Thymus (tissue), 11 donors: ENCODE results near the gene SLC35F3. TPM values are rescaled to one million over a fixed set of nuclear protein-coding genes. Genes with fewer than 3 reads are reported as not detected.

ENCODE experiments used
- DNase-seq, 9 donors: peaks; one replicate each; pipeline ENCODE4 v3.0.0-alpha.2; 2013; ENCODE audit warnings: low spot score in 9 of 9, low read depth in 6 of 9, missing footprints in 1 of 9
- H3K27ac ChIP-seq, 2 donors: one replicate each; pipeline ENCODE4 v1.5.1; 2013; ENCODE audit warnings: control low read depth in 1 of 2, low read depth in 1 of 2, low read length in 1 of 2, mild to moderate bottlenecking in 1 of 2, moderate library complexity in 1 of 2
- H3K27me3 ChIP-seq, 2 donors: one replicate each; pipeline ENCODE4 v1.5.1; 2013; ENCODE audit warnings: low read length in 1 of 2; ENCODE audit not compliant: control insufficient read depth in 2 of 2, insufficient read depth in 1 of 2
- H3K36me3 ChIP-seq, 2 donors: one replicate each; pipeline ENCODE4 v1.5.1; 2013; ENCODE audit warnings: low read length in 1 of 2, mild to moderate bottlenecking in 1 of 2, moderate library complexity in 1 of 2; ENCODE audit not compliant: control insufficient read depth in 2 of 2, insufficient read depth in 2 of 2
- H3K4me1 ChIP-seq, 2 donors: one replicate each; pipeline ENCODE4 v1.5.1; 2013; ENCODE audit warnings: low read length in 2 of 2; ENCODE audit not compliant: control insufficient read depth in 2 of 2, insufficient read depth in 2 of 2
- H3K4me3 ChIP-seq, 2 donors: one replicate each; pipeline ENCODE4 v1.5.1; 2013; ENCODE audit warnings: low read length in 2 of 2, control low read depth in 1 of 2, mild to moderate bottlenecking in 1 of 2
- H3K9me3 ChIP-seq, 2 donors: one replicate each; pipeline ENCODE4 v1.5.1; 2013; ENCODE audit warnings: low read length in 1 of 2, mild to moderate bottlenecking in 1 of 2; ENCODE audit not compliant: control insufficient read depth in 2 of 2, insufficient read depth in 1 of 2
- WGBS: extraction: QIAGEN DNeasy Blood & Tissue Kit; methylation state at CpG from one replicate; pipeline ENCODE4 v1.1.7; 2013; 5-methylcytosine and 5-hydroxymethylcytosine counted together
- polyA plus RNA-seq: library from polyadenylated mRNA; stranded (reverse); fragments of 200-250 nt; gene quantifications from one replicate; pipeline ENCODE4 v1.2.3, GENCODE V29; 2013
- total RNA-seq: library from RNA; stranded (reverse); fragments of 120-200 nt; gene quantifications from one replicate; pipeline ENCODE4 v1.2.4, GENCODE V29; 2013
- donor health status: healthy.

The SLC35F3 gene
- total and polyA plus RNA-seq, 2 donors = 1.9 to 3.2 TPM

GRCh38 chr1:234162661-234163060 is 258.2 kb downstream of the SLC35F3 start:
- no peaks in the 10 kb centered on the region for H3K9me3 ChIP-seq
- DNase-seq = no peak
- no peak overlapping the region for H3K27ac ChIP-seq
- H3K4me1 ChIP-seq = peaks cover 0 to 10% of the 10 kb centered on the region in 2 donors
- no peaks in the 10 kb centered on the region for H3K27me3 ChIP-seq
- H3K4me3 ChIP-seq = no peak overlapping the region
- H3K36me3 ChIP-seq = no peaks in the 10 kb centered on the region

GRCh38 chr1:234163267-234163919 is 258.9 kb downstream of the SLC35F3 start:
- H3K4me1 ChIP-seq = peaks cover 0 to 16% of the 10 kb centered on the region in 2 donors
- no peaks in the 10 kb centered on the region for H3K36me3 ChIP-seq
- 71% methylated on average over 6 of the region's 6 CpGs for WGBS
- H3K27ac ChIP-seq = no peak overlapping the region
- DNase-seq = peak in 1 of 9 donors; percentile 19
- H3K9me3 ChIP-seq = no peaks in the 10 kb centered on the region
- H3K4me3 ChIP-seq = no peak overlapping the region
- no peaks in the 10 kb centered on the region for H3K27me3 ChIP-seq

GRCh38 chr1:234164098-234164709 is 259.7 kb downstream of the SLC35F3 start:
- Histone ChIP-seq H3K27me3 (no peaks in the 10 kb centered on the region), H3K27ac (no peak overlapping the region), H3K4me3 (no peak overlapping the region), H3K9me3 (no peaks in the 10 kb centered on the region), H3K36me3 (no peaks in the 10 kb centered on the region), H3K4me1 (peaks cover 0 to 24% of the 10 kb centered on the region in 2 donors)
- WGBS = 76% methylated on average over 5 of the region's 5 CpGs
- DNase-seq = peak in 1 of 9 donors; percentile 12

GRCh38 chr1:234168061-234168724 is 263.7 kb downstream of the SLC35F3 start:
- 93% methylated on average over 7 of the region's 7 CpGs for WGBS
- Histone ChIP-seq H3K36me3 (no peaks in the 10 kb centered on the region), H3K4me1 (peaks cover 15 to 59% of the 10 kb centered on the region in 2 donors), H3K4me3 (no peak overlapping the region), H3K9me3 (no peaks in the 10 kb centered on the region), H3K27me3 (no peaks in the 10 kb centered on the region), H3K27ac (no peak overlapping the region)
- no peak for DNase-seq

GRCh38 chr1:234169161-234169849 is 264.8 kb downstream of the SLC35F3 start:
- no peaks in the 10 kb centered on the region for H3K36me3 ChIP-seq
- peaks cover 15 to 59% of the 10 kb centered on the region in 2 donors for H3K4me1 ChIP-seq
- no peak overlapping the region for H3K27ac ChIP-seq
- H3K4me3 ChIP-seq = no peak overlapping the region
- H3K9me3 ChIP-seq = no peaks in the 10 kb centered on the region
- DNase-seq = no peak
- 98% methylated on average over 9 of the region's 9 CpGs for WGBS
- no peaks in the 10 kb centered on the region for H3K27me3 ChIP-seq

- H3K4me3 ChIP-seq = no peak overlapping the region
- 58% methylated on average over 4 of the region's 4 CpGs for WGBS
Observed at GRCh38 chr1:234170067-234170466, 265.6 kb downstream of the SLC35F3 start.

GRCh38 chr1:234170622-234171021 is 266.1 kb downstream of the SLC35F3 start:
- Histone ChIP-seq H3K27me3 (no peaks in the 10 kb centered on the region), H3K9me3 (no peaks in the 10 kb centered on the region), H3K27ac (peak overlapping the region in 1 of 2 donors; percentile 78), H3K4me1 (peaks cover 15 to 56% of the 10 kb centered on the region in 2 donors), H3K4me3 (peak overlapping the region in 1 of 2 donors; percentile 2), H3K36me3 (no peaks in the 10 kb centered on the region)
- peak in 8 of 9 donors; percentile 13 to 77 (median 38) for DNase-seq
- WGBS = 3% methylated on average over 7 of the region's 7 CpGs

More at GRCh38 chr1:234170067-234170466, 265.6 kb downstream of the SLC35F3 start:
- peak in 1 of 9 donors; percentile 26 for DNase-seq
- Histone ChIP-seq H3K4me1 (peaks cover 15 to 56% of the 10 kb centered on the region in 2 donors), H3K27me3 (no peaks in the 10 kb centered on the region), H3K36me3 (no peaks in the 10 kb centered on the region), H3K9me3 (no peaks in the 10 kb centered on the region), H3K27ac (peak overlapping the region in 1 of 2 donors; percentile 33)

- H3K27ac ChIP-seq = no peak overlapping the region
- peaks cover 15 to 40% of the 10 kb centered on the region in 2 donors for H3K4me1 ChIP-seq
- 96% methylated on average over 3 of the region's 3 CpGs for WGBS
Observed at GRCh38 chr1:234173968-234174367, 269.5 kb downstream of the SLC35F3 start.

More at GRCh38 chr1:234173968-234174367, 269.5 kb downstream of the SLC35F3 start:
- H3K36me3 ChIP-seq = no peaks in the 10 kb centered on the region
- H3K4me3 ChIP-seq = no peak overlapping the region
- no peaks in the 10 kb centered on the region for H3K27me3 ChIP-seq
- no peaks in the 10 kb centered on the region for H3K9me3 ChIP-seq
- DNase-seq = no peak
